CD4-positive, alpha-beta T cell treated with Interleukin-17A for 1 hour (primary cell): Measurements from ENCODE around the gene CNOT10.
"Not testable (repeated sequence)": the region's sequence is repeated elsewhere in the genome, so short reads cannot be mapped to it uniquely, and the experiment has no call there.

ENCODE experiments used
- DNase-seq: peaks from one replicate; pipeline ENCODE4 v3.0.0-alpha.2; 2020

CNOT10 gene

DNA sequence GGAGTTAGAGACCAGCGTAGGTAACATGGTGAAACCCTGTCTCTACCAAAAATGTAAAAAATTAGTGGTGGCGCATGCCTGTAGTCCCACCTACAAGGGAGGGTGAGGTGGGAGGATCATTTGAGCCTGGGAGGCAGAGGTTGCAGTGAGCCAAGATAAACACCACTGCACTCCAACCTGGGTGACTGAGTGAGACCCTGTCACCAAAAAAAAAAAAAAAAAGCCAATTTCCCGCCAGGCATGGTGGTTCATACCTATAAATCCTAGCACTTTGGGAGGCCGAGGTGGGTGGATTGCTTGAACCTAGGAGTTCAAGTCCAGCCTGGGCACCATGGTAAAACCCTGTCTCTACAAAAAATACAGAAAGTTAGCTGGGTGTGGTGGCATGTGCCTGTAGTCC lies 6.9 kb downstream of the CNOT10 start:
- DNase-seq, result no peak

DNA sequence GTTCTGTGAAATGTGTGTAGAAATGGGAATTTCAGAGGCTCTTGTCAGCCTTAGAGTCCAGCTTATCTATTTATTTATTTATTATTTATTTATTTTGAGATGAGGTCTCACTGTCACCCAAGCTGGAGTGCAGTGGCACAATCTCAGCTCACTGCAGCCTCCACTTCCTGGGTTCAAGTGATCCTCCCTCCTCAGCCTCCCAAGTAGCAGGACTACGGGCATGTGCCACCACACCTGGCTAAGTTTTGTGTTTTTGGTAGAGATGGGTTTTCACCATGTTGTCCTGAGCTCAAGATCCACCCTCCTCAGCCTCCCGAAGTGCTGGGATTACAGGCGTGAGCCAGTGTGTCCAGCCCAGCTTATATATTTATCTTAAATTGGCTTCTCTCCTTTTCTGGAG lies 11.5 kb downstream of the CNOT10 start:
- no peak for DNase-seq

DNA sequence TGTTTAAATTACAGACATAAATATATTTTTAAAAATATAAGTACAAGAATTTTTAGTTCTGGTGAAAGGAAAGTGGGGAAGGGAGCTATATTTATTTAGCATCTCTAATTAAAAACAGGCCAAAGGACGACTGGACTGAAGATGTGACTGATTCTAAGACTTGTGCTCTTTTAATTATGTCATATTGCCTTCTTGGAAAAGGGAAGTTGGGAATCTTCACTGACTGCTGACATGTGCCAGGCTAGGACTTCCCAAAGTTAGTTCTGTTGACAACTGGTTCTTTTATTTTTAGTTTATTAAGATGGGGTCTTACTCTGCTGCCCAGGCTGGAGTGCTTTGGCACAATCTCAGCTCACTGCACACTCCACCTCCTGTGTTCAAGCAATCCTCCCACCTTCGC lies 13.5 kb downstream of the CNOT10 start:
- DNase-seq, result no peak

DNA sequence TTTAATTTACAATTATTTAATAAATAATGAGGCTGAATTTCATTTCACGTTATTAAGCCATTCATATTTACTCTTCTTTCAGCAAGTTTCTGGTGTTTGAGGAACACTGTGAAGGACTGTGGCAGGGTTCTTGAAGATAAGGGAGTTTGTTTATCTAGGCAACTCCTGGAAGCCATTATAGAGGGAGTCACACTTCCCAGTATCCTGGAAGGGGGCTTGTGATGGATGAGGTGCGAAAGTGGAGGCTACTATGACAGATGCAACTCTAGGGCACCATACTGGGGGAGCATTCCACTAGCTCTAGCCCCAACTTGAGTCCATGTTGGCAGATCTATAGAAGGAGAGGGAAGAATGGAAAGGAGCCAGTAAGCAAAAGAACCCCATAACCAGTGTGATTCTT lies 14.4 kb downstream of the CNOT10 start:
- DNase-seq, result no peak

DNA sequence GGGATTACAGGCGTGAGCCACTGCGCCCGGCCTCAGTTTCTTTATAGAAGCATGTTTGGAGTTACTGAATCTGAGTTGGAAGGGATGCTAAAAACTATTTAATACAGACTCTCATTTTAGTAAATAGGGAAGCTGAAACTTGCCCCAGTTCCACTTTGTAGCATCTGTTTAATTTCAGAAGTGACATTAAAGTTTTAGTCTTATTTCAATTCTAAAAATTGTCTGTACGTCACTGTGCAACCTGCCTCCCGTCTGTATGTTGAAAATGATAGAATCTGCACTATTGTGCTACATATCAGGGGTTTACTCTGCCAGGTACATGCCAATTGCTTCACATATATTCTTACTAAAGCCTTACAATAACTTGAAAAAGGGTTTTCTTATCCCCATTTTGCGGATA lies 15.3 kb downstream of the CNOT10 start:
- DNase-seq, result no peak

DNA sequence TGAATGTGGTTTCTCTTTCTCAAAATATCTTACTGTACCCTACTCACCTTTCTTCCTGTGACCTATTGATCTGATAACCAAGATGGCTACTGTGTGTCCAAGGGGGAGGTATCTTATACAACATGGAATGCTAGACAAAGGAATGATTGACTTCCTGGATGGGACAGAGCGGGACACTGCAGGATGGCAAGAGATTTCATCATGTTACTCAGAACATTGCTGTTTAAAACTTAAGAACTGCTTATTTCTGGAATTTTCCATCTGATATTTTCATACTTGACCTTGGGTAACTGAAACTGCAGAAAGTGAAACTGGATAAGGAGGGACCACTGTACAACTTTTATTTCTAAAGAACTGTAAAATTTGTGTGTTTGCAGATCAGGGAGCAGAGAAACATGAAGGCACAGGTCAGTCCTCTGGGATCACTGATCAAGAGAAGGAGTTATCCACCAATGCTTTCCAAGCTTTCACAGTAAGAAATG lies 18.5 kb downstream of the CNOT10 start:
- DNase-seq, result no peak

DNA sequence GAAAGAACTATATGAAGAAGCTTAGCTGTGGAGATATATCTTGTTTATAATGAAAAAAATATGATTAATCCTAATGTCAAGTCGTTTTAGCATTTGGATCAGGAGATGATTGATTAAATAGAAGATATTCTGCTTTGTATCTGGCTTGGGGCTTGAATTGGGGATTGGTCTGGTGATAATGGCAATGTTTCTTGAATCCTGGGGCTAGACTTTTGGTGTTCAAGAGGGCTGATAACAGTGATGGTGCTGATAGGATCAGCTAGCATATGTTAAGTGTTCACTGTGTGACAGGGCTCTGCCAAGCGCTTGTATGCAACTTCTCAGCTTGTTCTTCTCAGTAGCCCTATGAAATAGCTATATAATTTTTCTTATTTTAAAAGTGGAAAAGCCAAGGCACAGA lies 20.2 kb downstream of the CNOT10 start:
- DNase-seq, result no peak

DNA sequence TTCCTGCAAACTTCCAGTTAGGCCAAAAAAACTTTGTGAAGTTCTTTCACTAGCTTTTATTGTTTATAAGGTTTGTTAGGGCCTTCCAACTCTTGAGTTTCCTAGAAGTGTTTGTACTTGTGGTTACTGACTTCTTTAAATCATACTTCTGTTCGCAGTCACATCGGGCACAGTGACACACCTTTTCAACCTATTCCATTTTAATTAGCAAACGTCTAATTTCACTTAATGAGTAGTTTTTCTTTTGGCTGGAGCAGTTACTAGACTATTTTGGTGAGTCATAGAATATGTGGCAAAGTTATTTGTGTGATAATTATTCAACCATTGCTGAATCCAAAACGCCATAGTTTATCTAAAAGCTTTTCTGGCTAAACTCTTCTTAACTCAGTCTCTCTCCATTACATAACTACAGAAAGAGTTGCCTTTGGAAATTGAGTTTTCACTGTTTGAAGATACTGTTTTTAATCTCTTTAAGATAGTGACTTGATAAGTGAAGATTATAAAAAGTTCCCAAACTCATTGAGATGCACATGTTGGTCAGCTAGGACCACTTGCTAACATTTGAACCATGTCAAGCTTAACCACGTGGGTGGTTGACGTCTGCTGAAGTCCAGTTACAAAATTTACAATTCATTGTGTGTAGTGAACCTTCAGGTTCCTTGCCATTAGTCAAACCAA lies 21.5 kb downstream of the CNOT10 start:
- DNase-seq, result no peak

DNA sequence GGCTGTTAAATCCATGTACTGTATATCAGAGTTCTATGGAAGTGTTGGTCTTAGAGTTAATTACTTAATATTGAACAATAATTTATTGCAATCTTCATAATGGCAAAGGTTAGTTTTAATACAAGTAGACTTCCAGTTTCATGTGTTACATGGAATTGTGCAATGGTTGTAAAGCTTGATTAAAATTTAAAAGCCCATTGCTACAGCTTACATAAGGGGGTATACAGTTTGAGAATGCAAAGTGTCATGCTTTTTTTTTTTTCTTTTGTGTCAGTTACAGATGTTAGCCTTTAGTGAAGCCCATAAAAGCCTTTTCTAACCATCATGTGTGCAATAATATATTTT lies 22.0 kb downstream of the CNOT10 start:
- DNase-seq, result no peak

DNA sequence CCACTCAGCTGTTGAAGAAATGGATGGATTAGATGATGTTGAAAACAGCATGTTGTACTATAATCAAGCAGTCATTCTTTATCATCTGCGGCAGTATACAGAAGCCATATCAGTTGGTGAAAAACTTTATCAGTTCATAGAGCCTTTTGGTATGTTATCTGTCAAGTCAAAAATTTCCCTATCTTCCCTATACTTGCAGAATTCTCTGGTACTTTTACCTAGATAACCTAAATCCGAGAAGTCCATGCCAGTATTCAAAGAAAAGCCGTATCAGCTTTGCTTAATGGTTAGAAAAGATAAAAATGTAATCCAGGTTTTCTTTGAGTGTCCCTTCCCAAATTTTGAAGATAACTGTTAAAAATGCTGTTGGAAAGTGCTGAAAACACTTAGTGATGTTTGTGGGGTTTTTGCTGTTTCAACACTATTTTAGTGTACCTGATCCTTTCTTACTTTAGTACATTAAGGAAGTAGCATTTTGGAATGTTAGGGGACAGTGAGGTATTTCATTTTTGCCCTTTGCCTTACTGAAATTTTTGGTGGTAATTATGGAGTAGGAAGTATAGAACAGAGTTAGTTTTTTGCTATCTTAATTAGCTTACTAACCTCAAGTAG lies 23.8 kb downstream of the CNOT10 start:
- no peak for DNase-seq

DNA sequence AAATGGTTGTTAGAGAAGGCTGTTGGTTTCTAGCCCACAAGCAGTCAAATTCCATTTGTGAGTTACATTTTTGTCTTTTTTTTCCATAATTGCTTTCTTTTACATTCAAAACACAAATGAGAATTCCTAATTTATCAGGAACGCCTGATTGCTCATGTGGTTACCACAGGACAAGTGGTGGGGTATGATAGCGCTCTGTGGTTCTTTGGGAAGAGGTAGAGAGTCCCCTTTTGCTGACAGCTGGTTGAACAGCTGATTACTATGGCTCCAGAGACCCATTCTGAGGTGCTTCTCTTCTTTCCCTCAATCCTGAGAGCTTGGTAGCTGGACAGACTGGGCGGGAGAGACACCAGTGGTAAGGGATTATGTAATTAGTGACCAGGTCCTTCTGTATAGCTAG lies 24.4 kb downstream of the CNOT10 start:
- DNase-seq, result no peak

DNA sequence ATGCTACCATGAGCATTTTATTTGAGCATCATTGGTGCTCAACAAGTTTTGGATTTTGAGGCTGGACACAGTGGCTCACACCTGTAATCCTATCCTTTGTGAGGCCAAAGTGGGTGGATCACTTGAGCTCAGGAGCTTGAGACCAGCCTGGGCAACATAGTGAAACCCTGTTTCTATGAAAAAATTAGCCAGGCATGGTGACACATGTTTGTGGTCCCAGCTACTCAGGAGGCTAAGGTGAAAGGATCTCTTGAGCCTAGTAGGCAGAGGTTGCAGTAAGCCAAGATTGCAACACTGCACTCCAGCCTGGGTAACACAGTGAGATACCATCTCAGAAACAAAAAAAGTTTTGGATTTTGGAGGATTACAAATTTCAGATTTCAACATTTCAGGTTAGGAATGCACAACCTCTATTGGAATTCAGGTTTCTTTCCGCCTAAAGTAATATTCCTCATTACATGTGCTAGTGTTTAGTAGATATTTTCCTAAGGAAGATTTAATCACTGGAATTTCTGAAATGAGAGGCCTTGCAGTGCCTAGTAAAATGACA lies 27.6 kb downstream of the CNOT10 start:
- DNase-seq, result no peak

DNA sequence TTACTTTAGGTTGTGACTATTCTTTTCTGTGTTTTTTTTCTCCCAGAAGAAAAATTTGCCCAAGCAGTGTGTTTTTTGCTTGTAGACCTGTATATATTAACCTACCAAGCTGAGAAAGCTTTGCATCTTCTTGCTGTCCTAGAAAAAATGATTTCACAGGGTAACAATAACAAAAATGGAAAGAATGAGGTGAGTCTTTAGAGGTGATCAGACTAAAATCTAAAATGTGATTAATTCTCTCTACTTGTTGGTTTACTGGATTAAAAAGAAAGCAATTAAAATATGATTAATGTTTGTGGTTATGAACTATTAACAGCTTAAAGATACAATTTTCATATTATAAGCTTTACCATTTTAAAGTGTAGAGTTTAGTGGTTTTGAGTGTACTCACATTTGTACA lies 28.2 kb downstream of the CNOT10 start:
- no peak for DNase-seq

DNA sequence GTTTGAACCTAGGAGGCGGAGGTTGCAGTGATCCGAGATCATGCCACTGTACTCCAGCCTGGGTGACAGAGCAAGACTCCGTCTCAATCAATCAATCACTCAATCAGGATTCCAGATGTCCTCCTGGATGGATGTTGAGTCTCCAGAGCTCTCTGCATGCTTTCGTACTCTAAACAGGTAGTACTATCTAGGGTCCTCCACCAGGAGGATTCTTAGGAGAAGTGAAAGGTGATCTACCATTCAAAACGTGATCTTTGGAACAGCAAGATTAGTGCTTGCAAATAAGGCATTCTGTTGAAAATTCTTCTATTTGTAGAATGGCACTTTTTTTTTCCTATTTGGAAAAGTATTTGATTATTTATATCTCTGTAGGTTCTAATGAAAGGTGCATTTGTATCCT lies 34.3 kb downstream of the CNOT10 start:
- no peak for DNase-seq

DNA sequence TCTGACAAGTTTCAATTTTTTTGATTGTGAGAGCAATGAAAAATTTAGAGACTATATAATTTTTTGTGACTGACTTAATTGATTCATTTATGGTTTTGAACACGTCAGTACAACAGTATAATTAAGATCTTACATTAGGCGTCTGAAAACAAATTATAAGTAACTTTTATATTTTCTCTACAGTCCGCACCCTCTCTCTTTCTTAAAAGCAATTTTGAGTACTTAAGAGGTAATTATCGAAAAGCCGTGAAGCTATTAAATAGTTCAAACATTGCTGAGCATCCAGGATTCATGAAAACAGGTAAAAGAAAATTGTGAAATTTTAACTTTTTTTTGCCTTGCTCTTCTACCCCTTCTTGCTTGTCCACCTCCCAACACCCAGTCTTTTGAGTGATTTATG lies 34.9 kb downstream of the CNOT10 start:
- no peak for DNase-seq

DNA sequence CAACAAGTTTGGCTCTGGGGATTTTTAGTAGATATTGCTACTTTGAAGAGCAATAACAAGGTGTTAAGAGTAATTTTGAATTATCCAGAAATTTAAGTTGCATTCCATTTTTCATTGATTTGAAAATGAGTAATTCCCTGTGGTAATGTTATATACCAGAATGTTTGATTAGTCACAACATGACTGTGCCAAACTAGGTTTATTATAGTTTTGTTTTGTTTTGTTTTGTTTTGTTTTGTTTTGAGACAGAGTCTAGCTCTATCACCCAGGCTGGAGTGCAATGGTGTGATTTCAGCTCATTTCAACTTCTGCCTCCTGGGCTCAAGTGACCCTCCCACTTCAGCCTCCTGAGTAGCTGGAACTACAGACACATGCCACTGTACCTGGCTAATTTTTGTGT lies 40.7 kb downstream of the CNOT10 start:
- no peak for DNase-seq

DNA sequence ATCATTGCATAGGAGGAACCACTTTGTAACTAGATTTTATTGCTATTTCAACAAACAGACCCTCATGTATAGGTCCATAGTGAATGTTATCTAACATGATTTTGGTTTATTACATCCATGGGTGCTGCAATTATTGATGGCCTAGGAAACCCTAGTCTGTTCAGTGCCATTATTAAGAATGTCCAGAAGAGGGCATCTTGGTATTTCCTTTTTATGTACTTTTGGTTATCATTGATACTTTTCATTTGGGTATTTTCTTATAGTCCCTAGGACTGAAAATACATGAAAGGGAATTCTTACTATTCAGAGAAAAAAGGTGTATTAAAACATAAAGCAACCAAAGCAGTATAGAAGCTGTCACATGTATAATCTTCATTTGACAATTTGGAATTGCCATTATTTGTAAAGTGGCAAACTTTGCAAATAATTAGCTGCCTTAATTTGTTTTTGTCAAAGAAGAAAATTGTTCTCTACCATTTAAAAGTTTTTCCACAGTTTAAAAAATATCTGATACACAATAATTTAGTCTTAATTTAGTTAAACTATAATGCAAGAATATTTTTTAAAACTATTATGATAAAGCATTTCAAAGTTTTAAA lies 48.7 kb downstream of the CNOT10 start:
- DNase-seq, result peak; percentile 47

DNA sequence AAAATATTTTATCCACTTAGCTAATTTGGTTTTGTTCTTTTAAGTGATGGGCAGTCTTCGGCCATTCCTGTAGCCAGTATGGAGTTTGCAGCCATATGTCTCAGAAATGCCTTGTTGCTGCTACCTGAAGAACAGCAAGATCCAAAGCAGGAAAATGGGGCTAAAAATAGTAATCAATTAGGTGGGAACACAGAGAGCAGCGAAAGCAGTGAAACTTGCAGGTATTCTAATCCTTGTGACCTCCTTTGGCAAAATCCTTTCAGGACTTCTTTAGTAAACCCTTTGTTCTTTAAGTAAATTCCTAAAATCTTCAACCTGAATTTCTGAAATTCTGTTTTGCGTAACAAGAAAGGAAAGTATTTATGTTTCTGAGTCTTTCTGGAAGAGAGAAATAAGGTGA lies 49.8 kb downstream of the CNOT10 start:
- no peak for DNase-seq

DNA sequence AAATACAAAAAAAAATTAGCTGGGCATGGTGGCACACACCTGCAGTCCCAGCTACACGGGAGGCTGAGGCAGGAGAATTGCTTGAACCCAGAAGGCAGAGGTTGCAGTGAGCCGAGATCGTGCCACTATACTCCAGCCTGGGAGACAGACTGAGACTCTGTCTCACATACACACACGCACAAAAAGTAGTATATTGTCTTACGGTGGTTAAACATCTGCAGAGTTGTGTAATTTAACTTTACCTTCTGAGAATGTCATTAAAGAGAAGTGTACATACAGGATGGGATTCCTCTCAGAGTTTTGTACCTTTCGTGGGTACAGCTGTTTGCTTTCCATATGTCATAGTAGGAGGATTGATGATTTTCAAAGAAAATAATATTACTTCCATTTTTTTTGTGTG lies 58.5 kb downstream of the CNOT10 start:
- DNase-seq, result not testable (repeated sequence)

DNA sequence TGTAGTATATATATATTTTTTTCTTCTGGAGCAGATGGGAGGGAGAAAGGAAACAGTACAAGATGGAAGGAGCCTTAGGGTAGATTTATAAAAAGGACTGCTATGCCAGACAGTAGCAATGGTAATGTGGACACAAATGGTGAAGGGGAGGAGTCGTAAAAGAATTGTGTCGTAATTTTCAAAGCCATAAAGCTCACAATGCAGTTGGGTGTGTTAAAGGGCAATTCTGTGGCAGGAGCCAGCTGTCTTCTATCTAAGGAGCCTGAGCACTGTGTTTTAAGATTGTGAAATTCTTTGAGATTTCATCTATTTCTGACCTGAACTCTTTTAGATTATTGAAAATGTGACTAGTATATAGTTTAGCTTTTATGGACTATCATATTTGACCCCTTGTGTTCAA lies 58.9 kb downstream of the CNOT10 start:
- DNase-seq, result no peak

DNA sequence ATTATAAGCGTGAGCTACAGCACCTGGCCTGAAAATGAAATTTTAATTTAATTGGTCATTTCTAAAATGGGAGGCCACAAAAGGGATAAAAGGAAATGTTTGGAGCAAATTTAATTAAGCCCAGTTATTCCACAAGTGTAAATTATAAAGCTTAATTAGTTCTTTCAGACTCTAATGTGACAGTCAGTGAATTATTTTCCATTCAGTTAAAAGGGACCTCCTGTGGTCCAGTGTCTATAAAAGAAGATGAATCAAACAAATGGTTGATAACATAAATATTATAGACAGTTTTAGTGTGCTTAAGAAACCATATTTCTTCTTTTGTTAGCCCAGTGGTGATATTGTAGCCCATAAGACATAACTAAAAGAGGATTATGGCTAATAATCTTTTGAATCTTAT lies 66.4 kb downstream of the CNOT10 start:
- no peak for DNase-seq

DNA sequence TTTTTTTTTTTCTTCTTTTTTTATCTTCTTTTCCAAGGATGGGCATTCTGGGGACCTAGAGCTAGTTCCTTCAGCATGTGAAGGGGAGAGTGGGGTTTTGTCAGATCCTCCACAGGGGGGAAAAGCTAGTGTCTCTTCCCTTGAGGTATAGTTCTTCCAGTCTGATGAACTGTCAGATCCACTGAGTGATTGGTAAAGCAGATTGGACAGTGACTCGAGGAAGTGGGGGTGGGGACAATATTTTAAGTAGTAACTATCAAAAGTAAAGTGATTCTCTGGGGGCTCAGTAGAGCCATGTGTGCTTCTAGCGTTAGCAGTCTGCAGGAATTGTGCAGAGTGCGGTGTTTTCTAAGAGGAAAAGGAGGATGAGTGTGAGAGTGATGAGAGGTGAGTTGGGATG lies 70.8 kb downstream of the CNOT10 start:
- no peak for DNase-seq

DNA sequence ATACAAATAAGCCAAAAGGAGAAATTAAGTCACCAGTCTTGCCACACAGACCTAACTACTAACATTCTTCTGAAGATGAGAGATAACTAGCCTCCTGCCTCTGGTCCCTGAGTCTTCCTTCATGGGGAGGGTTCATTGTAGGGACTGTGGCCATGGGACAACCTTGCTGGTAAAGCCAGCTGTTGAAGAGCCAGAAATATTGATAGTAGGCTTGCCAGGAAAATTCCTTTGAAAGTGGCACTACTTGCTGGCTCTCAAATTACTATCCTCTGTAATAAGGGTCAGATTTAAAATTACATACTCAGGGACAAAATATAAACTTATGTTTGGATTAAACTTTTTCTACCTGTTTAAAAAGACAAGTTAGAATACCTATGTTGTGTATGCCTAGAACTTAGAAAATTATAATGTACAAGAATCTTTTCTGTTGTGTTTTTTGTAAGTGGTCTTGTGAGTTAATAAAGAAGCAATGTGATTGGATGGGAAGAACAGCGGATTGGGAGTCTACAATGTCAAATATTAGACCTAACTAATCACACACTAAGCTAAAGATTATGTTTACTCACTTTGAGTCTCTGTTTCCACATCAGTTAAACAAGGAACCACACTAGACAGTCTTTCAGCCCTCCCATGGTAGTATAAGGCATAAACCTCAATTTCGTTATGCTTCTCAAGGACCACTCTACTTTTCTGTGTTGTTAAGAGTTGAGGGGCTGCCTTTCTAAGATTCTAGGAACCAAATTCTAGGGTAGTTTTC lies 72.8 kb downstream of the CNOT10 start:
- no peak for DNase-seq

DNA sequence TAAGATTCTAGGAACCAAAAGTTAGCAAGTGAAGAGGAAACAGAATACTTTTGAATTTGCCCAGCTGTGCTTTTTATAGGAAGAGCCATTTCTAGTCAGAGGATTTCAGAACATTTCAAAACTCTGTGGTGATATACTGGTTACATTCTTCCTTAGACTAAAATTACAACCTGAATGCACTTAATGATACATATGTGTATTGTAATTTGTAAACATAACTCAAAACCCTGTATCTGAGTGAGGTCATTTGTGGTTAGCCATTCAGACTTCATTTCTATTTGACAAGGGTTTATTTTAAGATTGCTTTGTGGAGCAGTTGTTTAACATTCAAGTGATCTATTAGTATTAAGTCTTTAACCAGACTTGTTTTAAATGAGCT lies 73.4 kb downstream of the CNOT10 start:
- no peak for DNase-seq
